ENCODE data around the gene PEX7.
"Not testable (repeated sequence)": the region's sequence is repeated elsewhere in the genome, so short reads cannot be mapped to it uniquely, and the experiment has no call there.

Gene PEX7, protein sequence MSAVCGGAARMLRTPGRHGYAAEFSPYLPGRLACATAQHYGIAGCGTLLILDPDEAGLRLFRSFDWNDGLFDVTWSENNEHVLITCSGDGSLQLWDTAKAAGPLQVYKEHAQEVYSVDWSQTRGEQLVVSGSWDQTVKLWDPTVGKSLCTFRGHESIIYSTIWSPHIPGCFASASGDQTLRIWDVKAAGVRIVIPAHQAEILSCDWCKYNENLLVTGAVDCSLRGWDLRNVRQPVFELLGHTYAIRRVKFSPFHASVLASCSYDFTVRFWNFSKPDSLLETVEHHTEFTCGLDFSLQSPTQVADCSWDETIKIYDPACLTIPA

DNA sequence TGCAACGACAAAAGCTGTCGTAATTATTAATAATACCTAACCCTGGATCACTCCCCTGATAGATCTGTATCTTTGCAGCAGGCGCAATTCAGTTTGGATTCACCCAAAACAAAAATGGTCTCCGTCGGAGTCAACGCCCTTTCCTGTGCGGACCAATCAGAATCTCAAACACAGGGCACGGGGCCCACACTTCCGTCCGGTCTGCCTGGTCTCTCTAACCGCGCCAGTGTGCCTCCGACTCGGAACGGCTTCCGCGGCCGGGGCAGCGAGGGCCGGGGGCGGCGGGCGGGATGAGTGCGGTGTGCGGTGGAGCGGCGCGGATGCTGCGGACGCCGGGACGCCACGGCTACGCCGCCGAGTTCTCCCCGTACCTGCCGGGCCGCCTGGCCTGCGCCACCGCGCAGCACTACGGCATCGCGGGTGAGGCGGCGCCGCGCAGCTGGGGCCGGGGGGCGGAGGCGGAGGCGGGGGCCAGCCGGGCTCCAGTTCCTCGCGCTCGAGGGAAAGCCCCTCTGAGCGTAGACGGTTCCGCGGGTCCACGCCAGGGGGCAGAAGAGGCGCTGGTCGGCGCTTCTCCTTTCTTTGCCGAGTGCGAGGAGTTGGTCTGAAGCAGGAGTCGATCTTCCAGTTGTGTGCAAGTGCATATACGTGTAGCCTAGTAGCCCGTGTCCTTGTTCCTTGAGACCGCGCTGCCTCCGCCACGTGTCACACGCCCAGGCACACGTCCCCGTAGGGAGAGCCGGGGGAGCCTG lies at the start of gene PEX7:
PEX7 (plus strand) TSS at position 217 of the 752 bp plus-strand sequence; CDS start at position 291, 74 bp downstream.
- peak; percentile 92 for DNase-seq (ENCODE audit: low spot score)

DNA sequence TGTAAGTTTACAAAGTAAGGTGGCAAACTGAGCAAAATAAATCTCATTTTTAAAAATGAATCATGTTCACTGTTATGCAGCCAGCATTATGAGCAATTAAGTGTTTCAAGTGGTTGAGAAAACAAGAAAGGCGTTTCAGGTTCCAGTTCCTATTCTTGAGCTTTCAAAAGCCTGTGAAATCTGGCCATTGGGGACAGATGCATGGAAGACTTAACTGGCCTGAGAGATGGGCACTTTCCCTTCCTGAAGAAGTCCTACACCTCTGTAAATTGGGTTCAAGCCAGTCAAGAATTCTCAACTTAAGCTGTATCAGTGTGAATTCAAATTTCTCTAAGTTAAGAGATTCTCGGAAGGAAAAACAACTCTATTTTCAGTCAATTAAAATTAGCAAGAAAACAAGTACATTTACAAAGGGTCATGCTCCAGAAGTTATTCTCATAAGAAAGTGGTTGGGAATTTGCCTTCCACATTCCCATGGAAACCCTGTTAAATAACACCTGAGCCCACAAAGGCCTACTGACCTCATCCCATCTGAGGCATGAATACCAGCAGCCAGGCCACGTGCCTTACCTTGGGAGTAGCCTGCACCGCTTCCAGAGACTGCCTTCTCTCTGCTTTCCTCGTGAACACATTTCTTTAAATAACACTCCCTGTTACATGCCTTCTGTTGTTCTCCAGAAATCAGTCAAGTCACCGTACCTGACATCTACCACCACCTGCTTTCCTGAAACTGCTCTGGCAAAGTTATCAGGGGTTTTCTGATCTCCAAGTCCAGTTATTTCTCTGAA lies 49.5 kb upstream of the PEX7 start:
- no peak for DNase-seq (ENCODE audit: low spot score)

DNA sequence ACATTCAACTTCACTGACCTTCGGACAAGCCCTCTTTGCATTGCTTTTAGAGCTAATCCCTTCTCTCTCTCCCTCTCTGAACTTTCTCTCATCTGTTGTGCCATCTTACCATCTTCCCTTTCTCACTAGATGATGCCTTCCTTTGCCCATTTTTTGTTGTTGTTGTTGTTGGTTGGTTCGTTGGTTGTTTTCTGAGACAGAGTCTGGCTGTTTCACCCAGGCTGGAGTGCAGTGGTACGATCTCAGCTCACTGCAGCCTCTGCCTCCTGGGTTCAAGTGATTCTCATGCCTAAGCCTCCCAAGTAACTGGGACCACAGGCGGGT lies 49.0 kb upstream of the PEX7 start:
- no peak for DNase-seq (ENCODE audit: low spot score)

DNA sequence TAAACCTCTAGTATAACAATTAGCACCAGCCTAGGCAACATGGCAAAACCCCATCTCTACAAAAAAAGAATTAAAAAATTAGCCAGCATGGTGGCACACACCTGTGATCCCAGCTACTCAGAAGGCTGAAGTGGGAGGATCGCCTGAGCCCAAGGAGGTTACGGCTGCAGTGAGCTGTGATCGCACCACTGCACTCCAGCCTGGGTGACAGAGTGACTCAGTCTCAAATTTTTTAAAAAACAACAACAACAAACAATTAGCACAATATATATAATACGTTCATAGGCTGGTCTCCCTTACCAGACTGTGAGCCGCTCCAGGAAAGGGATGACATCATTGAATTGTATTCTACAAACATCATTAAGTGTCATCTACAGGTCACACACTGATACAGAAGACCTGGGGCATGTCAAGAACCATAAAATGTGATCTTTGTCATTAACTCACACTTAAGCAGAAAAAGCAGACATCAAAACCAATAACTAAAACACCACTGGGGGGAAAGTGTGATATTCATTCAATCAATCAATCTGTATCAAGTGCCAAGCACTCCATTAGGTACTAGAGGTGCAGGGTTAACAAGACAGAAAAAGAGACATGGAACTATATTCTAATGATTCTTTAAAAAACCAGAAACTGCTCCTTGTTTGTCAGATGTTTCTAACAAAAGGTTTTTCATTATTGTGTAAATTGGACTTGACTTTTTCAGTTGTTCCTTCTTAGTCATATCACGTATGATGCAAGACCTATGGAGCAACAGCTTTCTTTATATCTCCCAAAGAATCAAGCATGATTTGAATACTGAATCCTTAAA lies 48.0 kb upstream of the PEX7 start:
- DNase-seq (ENCODE audit: low spot score): no peak

DNA sequence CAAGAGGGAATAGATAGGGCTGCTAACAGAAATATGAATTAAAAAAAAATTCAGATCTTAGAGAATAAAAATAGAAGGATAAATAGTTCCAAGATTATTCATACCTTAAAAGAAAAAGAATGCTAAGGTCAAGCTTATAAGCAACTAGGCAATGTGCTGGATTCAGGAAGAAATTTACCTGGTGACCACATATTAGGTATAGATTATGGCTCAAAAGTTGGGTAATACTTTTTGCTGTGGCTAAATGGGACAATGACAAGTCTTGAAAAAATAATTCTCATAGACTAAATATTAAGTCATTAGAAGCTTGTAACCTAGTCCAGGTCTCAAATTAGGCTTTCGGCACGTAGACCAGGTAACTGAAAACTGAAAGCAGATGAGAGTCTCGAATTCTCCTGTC lies 47.3 kb upstream of the PEX7 start:
- DNase-seq (ENCODE audit: low spot score): no peak

DNA sequence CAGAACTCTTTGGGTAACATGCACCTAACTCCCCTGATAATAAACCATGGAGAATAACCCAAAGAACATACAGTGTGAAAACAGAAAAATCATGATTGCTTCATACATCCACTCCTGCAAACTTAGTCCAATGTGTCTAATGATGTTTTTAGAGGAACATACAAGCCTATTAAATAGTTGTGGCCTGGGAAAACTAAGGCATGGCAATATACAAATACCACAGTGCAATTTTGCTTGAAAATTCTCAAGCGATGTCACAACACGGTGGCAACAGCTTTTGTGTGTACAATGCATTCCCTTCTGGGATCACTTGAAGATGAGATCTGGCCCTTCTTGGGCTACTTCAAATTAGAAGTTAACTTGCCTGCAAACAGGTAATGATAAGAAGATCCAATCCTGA lies 46.8 kb upstream of the PEX7 start:
- DNase-seq (ENCODE audit: low spot score): no peak

DNA sequence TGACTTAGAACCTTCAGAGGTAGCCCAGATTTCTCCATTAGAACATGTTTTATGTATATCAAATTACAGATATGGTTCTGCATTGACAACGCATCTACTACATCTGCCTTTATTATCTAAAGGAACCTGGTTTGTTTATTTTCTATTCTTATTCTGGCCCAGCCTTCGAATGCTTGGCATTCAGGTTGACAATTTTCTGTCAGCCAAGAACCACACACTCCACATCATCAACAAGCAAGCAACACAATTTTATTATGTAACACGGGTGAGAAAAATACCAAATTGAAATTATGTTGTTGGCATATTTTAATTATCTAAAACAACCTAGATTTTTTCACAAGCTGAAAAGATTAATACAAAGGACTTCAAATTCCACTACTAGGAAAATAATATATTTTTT lies 44.7 kb upstream of the PEX7 start:
- DNase-seq (ENCODE audit: low spot score): no peak

DNA sequence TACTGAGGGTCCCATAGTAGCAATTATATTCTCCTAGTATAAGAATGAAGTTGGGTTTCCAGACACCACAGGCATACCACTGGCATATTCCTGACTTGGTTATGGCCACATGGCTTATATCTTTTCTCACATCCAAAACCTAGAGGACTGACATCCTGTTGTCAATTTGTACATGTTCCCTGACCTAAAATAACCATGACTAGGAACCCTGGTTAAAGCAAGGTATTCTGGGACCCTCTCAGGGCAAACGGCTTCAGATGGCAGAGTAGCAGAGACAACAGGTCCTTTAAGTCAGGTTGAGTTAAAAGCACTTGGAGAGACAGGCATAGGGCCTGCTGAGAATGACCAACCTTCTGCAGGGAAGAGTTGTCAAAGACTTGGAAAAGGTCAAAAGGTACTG lies 42.7 kb upstream of the PEX7 start:
- no peak for DNase-seq (ENCODE audit: low spot score)

DNA sequence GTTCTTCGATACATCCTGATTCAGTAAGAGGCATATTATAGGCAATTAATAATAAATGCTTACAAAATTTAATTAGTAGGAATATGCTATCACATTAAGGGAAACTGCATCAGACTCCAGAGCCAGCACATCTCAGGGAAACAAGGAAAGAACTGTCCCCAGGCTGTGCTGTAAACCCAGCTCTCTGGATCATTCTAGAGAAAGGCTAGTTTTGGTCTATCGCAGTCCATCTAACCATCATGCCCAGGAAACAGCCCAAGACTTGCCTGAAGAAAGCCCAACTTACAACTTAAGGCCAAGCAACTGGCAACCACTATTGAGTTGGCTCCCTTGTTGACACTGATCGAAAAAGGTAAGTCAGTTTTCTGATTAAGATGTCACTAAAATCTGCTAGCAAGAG lies 41.4 kb upstream of the PEX7 start:
- no peak for DNase-seq (ENCODE audit: low spot score)

DNA sequence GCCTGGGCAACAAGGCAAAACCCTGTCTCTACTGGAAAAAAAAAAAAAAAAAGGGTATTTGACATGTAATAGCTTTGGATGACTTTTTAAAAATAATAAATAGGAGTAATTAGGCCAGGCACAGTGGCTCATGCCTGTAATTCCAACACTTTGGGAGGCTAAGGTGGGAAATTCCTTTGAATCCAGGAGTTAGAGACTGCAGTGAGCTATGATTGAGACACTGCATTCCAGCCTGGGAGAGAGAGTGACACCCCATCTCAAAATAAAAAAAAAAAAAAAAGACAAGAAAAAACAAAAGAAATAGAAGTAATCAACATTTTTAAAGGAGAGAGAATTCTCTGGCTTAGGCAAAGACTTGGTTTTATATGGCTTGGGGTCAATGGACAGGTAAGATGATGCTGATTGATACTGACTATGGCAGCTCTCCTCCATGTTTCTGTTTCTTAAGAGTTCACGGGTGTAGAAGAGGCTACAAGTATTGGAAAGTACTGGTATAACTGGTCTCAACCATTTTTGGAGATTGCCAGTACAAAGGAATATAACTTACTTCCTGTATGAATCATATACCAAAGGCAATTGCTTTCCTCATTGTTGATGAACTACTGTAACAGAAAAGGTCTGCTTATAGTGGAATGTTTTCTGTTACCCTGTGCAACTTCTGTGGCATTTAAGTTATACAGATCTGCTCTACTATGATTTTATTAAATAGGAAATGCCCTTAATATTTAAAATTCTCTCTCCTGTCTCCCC lies 40.2 kb upstream of the PEX7 start:
- peak; percentile 45 for DNase-seq (ENCODE audit: low spot score)

DNA sequence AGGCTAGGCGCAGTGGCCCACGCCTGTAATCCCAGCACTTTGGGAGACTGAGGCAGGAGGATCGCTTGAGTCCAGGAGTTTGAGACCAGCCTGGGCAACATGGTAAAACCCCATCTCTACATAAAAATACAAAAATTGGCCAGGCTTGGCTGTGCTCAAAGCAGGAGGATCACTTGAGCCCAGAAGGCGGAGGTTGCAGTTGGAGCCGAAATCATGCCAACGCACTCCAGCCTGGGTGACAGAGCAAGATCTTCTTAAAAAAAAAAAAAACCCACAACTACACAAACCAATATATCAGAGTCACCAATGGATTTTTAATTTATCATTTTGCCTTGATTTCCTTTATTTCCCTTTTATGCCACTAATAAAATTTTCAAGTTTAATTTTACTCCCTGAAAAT lies 39.4 kb upstream of the PEX7 start:
- no peak for DNase-seq (ENCODE audit: low spot score)

DNA sequence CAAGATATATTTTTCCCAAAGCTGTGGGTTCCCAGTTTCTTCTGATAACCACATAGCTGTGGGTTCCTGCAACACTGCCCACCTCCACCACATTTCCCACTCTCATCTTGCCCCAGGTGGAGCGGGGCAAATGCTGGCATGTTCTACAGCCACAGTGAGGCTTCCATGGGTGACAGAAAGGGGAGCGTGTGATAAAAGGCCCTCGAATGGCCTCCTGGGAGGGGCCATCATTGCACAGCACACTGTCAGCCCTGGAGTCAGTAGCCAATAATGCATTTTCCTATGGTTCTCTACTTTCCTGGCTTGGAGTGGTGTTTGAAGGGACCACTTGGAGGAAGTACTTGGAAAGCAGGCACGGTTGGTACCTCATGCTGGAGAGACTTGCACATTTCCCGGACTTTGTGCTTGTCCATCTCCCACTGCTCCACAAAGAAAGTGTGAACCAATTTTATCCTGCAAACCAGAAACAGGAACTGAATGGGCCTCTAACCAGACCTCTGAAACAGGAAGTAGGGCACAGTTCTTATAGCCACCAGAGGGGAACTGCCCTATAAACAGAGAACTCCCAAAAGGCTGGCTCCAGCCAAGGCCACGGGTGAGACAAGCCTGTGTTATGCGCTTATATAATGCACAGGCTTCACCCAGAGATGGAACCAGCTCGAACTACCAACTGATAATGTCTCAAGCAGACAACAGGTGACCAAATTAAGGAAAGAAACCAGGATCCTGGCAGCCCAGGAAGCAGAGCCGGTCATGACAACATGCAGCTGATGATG lies 38.7 kb upstream of the PEX7 start:
- DNase-seq (ENCODE audit: low spot score): peak; percentile 27

DNA sequence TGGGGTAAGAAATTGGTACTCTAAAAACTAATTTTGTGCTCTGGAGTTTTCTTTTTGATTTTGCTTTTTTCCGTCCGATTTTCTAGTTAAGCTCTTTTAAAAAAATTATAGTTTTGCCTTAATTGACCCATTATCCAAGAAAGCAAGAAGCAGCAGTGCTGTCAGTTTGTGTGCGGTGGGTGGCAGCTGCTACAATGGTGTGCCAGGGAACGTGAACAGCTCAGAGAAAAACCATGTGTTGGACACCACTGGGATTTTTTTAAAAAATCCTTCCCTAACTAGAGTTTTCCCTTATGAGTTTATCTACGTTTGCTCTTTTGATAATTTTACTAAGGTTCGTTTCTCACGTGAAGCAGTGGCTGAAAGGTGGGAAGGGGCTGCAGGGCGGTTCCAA lies 38.1 kb upstream of the PEX7 start:
- DNase-seq (ENCODE audit: low spot score): no peak

DNA sequence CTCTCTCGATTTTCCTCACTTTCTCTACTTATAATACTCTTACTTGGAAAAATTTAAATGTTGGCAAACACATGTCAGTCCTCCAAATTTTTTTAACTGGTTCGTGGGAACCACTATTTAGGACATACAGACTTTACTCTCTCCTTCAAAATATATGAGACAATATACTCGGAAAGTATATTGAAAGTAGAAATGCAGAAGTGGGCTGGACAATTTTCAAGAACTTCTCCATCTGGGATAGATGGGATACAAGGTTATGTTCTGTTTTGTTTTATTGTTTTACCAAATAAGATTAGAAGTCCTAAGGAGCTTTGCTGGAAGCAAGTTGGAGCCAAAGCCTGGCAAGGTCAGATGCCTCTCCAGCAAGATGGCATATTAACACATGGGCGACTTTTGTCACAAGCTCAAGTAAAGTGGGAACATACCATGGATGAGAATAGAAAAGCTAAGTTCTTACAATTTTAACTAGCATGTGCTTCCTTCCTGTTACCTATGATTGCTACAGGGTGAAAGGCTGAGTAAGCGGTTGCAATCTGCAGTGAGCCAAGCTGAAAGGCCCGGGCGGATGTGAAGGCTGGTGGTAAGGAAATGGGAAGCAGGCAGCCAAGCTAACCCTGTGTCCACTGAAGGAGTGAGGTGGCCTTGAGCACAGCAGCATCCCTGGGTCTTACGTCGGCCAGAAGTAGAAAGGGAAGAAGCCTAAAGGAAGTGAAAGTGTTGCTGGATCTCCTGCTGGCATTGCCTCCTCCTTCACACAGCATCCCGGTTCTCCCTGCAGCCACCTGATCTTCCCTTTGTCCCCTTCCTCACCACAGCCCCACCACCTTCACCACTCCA lies 37.3 kb upstream of the PEX7 start:
- DNase-seq (ENCODE audit: low spot score): peak; percentile 41

DNA sequence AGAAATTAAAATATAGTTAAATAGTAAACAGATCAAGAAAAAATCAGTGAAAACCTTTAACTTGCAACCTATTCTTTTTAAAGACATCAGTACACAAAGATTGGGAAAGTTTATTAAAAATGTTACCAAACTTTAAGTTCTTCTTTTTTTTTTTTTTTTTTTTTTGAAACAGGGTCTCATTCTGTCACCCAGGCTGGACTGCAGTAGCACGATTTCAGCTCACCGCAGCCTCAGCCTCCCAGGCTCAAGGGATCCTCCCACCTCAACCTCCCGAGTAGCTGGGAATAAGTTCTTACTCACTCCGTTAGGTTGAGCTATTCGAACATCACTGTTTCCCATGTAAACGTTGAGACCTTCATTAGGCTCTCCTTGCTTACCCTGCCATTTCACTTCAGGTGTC lies 35.7 kb upstream of the PEX7 start:
- DNase-seq (ENCODE audit: low spot score): no peak

DNA sequence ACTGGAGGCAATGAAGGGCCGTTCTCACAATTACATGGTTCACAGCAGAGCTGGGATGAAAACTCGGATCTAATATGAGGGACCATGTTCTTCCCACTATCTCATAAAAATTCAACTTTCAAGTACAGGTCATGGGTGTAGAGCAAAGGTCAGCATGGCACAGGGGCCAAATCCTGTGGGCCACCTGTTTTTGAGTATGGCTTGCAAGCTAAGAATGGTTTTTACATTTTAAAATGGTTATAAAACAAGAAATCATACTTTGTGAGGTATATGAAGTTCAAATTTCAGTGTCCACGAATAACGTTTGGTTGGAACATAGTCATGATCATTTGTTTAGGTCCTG lies 34.7 kb upstream of the PEX7 start:
- DNase-seq (ENCODE audit: low spot score): no peak

DNA sequence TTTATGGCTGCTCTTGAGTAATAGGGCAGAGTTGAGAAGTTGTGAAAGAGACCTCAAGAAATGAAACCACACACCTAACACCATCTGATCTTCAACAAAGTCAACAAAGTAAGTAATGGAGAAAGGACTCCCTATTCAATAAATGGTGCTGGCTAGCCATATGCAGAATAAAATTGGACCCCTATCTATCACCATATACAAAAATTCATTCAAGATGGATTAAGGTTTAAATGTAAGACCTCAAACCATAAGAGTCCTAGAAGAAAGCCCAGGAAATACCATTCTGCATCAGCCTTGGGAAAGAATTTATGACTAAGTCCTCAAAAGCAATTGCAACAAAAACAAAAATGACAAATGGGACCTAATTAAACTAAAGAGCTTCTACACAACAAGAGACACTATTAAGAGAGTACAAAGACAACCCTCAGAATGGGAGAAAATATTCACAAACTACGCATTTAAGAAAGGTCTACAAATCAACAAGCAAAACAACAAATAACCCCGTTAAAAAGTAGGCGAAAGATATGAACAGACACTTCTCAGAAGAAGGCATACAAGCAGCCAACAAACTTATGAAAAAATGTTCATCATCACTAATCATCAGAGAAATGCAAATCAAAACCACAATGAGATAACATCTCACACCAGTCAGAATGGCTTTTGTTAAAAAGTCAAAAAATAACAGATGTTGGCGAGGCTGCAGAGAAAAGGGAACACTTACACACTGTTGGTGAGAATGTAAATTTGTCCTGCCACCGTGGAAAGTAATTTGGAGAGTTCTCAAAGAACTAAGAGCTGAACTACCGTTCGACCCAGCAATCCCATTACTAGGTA lies 34.1 kb upstream of the PEX7 start:
- peak; percentile 78 for DNase-seq (ENCODE audit: low spot score)

DNA sequence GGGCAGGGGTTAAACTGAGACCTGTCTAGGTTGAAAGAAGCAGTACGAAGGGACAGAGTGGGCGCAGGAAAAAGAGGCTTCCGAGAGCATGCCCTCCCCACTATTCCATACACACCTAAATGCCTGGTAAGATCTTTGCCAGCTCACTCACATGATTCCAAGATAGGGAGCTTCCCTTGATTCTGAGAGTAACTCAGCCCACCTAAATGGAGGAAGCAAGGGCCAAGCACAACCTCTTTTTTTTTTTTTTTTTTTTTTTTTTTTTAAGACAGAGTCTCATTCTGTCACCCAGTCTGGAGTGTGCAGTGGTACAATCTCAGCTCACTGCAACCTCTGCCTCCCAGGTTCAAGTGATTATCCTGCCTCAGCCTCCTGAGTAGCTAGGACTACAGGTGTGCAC lies 33.0 kb upstream of the PEX7 start:
- not testable (repeated sequence) for DNase-seq (ENCODE audit: low spot score)
